ENCODE measurements around the gene PLAAT4.
"Not testable (repeated sequence)": the region's sequence is repeated elsewhere in the genome, so short reads cannot be mapped to it uniquely, and the experiment has no call there.

Gene PLAAT4

DNA sequence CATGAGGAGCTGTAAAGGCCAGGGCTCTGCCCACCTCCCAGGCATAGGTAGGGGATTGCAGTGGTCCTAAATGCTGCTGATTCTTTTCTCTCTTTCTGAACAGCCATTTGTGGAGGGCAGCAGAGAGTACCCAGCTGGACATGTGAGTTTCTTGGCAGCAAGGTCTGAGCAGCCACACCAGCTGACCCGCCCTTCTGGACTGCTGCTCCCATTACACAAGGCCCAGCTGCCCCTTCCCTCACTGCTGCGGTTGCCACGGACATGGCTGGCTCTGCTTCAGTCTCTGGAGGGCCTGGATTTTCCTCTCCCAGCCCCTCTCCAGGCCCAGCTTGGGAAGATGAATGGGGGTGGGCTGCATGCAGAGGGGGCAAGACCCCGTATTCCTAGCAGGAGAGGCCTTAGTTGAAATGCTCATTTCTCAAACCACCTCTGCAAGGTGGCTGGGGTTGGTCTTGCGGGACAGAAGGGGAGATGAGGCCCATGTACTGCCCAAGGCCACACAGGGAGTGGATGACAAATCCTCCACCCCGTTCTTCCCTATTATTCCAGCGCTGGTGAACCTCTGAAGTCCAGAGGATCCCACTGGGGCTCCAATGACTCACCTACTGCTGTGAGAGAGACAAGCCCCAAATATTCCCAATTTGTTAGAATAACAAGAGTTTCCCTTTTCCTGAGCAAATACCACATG lies 26.1 kb upstream of the PLAAT4 start:
- DNase-seq (ENCODE audit: low read depth in 2 of 3, low spot score in 2 of 3), result no peak

DNA sequence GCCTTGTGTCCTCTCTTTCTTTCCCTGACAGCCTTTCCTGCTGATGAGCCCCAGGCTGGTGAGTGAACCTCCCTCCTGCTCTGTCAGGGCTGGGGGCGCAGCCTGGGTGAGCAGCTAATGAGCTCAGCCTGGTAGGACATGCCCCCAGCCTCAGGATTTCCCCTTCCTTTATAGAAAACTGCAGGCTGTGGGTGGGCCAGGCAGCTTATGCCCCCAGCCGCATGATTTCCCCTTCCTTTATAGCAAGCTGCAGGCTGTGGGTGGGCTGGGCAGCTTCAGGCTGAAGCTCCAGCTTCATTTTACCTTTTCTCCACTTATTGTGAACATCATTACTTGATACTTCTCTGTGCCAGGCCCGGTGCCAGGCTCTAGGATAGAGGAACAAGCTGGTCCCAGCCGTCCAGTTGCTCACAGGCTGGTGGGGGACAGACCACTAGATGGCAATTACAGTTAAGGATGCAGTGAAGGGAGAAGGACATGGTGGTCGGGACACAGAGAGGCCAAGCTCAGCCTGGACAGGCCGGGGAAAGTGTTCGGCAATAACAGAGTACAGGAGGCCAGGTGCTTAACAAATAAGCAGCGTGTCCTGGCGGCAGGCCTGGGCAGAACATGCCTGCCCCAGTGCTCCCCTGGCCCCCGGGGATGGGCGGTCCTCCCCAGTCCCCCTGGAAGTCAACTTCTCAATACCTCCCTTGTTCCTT lies 25.4 kb upstream of the PLAAT4 start:
- no peak for DNase-seq (ENCODE audit: low read depth in 2 of 3, low spot score in 2 of 3)

DNA sequence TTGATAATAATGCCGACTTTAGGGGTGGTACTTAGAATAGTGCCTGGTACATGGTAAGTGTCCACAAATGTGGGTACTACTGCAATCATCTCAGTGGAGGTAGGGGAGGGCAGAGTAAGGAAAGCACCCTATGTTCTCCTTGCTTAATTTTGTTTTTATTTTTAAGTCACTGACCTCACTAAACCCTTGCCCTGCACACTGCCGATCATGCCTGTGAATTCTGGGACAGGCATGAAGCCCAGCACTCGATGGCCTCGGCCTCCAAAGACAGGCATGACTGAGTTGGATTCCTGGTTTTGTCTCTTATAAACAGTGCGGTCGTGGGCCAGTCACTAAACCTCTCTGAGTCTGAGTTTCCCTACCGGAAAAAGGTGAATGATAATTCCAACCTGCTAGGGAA lies 23.8 kb upstream of the PLAAT4 start:
- no peak for DNase-seq (ENCODE audit: low read depth in 2 of 3, low spot score in 2 of 3)

DNA sequence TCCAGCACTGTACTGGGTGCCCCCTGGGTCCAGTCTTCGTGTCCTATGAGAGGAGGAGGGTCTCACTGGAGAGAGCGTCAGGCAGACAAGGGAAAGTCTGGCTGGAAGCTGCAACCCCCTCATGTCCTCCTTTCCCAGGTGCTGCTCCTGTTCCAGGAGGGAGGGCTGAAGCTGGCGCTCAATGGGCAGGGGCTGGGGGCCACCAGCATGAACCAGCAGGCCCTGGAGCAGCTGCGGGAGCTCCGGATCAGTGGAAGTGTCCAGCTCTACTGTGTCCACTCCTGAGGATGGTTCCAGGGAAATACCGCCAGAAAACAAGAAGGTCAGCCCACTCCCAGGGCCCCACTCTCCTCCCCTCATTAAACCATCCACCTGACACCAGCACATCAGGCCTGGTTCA lies 20.5 kb upstream of the PLAAT4 start:
- DNase-seq (ENCODE audit: low read depth in 2 of 3, low spot score in 2 of 3), result no peak

DNA sequence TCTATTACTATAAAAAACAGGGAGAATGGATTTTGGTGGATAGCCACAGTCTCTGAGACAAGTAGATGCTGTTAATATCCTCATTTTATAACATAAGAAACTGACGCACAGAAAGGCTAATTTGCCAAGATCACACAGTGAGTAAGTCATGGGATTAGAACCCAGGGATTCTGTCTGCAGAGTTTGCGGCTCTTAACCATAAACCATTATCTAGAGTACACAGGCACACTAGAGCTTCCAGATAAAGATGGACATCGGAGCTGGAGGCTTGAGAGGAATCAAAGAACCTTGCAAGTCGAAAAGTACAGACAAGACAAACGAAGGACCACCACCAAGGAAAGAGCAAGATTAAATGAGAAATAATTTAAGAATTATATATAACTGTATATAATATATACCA lies 19.5 kb upstream of the PLAAT4 start:
- no peak for DNase-seq (ENCODE audit: low read depth in 2 of 3, low spot score in 2 of 3)

DNA sequence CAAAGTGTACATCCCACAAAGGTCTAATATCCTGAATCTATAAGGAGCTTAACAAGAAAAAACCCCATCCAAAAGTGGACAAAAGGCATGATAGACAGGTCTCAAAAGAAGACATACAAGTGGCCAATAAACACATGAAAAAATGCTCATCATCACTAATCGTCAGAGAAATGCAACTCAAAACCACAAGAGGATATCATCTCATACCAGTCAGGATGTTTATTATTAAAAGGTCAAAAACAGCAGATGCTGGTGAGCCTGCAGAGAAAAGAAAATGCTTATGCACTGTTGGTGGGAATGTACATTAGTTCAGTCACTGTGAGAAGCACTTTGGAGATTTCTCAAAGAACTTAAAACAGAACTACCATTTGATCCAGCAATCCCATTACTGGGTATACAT lies 18.1 kb upstream of the PLAAT4 start:
- DNase-seq (ENCODE audit: low read depth in 2 of 3, low spot score in 2 of 3), result no peak

DNA sequence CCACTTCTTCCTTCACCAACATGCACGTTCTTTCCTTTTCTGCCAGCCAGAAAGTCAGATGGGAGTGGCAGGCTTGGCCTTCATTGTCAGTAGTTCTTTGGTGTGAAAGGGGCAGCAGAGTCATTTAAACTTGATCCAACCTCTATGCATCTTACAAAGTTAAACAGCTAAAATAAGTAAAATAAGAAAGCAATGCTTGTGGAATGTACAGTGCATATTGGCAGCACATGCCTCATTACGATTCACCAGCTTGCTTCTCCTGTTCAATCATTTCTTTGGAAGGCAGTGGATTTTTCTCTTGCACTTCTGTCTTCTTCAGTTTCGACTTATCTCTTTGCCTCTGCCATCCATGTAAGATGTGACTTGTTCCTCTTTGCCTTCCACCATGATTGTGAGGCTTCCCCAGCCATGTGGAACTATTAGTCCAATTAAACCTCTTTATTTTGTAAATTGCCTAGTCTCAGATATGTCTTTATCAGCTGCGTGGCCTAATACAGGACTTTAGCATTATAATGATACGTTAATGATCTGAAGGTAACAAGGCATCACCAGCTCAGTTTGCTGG lies 15.9 kb upstream of the PLAAT4 start:
- no peak for DNase-seq (ENCODE audit: low read depth in 2 of 3, low spot score in 2 of 3)

DNA sequence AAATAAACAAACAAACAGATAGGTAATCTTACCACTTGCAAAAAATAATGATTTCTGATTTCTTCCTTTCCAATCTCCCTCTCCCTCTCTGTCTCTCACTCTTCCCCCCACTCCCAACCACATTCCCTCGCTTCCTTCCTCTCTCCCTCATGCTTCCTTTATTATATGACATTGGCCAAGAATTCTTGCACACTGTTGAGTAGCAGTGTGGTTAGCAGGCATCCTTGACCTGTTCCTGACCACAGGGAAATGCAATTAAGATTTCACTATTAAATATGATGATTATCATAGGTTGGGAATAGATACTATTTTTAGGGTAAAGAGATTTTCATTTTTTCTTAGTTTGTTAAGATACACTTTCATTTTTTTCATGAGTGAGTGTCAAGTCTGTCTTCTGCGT lies 14.7 kb upstream of the PLAAT4 start:
- DNase-seq (ENCODE audit: low read depth in 2 of 3, low spot score in 2 of 3), result no peak

DNA sequence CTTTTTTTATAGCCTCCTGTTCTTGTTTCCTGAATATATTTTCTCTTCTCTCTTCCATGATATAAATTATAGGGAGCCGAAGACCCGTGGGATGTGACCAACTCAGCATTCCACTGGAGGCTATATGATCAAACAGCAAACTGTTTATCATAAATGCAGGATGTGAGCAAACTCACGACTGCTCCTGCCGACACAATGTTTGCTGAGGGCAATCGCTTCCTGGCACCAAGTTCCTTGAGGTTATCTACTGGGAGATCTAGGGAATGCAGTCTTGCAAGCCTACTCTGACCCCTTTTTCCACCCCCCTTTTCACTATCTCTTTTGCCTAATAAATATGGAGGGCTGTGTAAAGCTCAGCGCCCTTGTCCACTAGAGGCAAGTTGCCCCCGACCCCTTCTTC lies 13.5 kb upstream of the PLAAT4 start:
- no peak for DNase-seq (ENCODE audit: low read depth in 2 of 3, low spot score in 2 of 3)

DNA sequence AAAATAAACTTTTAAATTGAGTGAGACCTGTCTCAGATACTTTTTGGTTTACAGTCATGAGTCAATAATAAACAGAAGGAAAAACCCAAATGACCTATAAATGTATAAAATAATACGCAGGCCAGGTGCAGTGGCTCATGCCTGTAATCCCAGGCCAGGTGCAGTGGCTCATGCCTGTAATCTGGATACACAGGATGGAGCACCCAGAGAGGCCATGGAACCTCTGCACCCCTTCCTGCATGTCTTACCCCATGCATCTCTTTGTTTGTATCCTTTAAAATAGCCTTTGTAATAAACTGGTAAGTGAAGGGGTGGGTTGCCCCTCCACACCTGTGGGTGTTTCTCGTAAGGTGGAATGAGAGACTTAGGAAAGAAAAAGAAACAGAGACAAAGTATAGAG lies 8.9 kb upstream of the PLAAT4 start:
- DNase-seq (ENCODE audit: low read depth in 2 of 3, low spot score in 2 of 3), result no peak

DNA sequence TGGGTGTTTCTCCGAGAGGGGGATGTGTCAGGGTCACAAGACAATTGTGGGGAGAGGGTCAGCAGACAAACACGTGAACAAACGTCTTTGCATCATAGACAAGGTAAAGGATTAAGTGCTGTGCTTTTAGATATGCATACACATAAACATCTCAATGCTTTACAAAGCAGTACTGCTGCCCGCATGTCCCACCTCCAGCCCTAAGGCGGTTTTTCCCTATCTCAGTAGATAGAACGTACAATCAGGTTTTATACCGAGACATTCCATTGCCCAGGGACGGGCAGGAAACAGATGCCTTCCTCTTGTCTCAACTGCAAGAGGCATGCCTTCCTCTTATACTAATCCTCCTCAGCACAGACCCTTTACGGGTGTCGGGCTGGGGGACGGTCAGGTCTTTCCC lies 8.5 kb upstream of the PLAAT4 start:
- DNase-seq (ENCODE audit: low read depth in 2 of 3, low spot score in 2 of 3), result not testable (repeated sequence)

DNA sequence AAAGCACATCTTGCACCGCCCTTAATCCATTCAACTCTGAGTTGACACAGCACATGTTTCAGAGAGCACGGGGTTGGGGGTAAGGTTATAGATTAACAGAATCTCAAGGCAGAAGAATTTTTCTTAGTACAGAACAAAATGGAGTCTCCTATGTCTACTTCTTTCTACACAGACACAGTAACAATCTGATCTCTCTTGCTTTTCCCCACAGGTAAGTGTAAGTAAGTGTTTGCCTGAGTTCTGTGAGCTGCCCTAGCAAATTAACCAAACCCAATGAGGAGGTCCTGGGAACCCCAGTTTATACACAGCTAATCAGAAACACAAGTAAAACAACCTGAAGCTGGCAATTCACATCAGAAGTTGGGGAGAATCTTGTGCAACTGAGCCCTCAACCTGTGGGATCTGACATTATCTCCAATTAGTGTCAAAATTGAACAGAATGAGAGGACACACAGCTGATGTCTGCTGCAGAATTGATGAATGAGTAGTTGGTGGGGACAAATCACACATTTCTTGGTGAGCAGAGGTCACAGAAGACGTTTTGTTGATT lies 7.8 kb upstream of the PLAAT4 start:
- not testable (repeated sequence) for DNase-seq (ENCODE audit: low read depth in 2 of 3, low spot score in 2 of 3)

DNA sequence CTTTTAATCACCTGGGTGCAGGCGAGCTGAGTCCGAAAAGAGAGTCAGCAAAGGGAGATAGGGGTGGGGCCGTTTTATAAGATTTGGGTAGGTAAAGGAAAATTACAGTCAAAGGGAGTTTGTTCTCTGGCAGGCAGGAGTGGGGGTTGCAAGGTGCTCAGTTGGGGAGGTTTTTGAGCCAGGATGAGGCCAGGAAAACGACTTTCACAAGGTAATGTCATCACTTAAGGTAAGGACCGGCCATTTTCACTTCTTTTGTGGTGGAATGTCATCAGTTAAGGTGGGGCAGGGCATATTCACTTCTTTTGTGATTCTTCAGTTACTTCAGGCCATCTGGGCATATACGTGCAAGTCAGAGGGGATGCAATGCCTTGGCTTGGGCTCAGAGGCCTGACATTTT lies 7.2 kb upstream of the PLAAT4 start:
- DNase-seq (ENCODE audit: low read depth in 2 of 3, low spot score in 2 of 3), result not testable (repeated sequence)

DNA sequence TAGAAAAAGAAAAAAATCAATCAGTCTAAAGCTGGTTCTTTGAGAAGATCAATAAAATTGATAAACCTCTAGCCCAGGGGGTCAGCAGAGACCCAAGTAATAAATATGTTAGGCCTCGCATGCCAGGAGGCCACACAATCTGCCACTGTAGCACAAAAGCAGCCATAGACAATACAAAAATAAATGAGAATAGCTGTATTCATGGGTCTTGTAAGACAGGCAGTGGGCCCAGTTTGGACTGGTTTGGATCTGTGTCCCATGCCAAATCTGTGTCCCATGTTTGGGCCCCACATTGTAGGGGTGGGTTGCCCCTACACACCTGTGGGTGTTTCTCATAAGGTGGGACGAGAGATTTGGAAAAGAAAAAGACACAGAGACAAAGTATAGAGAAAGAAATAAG lies 6.6 kb upstream of the PLAAT4 start:
- DNase-seq (ENCODE audit: low read depth in 2 of 3, low spot score in 2 of 3), result no peak

DNA sequence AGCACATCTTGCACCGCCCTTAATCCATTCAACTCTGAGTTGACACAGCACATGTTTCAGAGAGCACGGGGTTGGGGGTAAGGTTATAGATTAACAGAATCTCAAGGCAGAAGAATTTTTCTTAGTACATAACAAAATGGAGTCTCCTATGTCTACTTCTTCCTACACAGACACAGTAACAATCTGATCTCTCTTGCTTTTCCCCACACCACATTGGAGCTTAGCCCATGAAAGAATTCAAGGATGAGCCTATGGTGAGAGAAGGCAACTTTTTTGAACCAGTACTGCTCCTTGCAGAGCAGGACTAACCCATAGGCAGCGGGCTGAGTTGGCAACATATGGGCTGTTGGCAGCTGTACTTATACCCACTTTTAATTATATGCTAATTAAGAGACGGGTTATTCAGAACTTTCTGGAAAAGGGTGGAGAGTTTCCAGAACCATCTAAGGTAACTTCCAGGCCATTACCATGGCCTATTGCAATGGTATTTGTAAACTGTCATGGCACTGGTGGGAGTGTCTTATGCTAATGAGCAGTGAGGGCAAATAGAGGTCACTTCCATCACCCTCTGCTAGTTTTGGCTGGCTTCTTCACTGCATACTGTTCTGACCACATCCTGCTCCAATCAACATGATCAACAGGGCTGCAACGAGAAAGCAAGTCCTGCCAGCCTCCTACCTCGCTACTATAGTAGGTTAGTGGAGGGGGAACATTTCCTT lies 5.4 kb upstream of the PLAAT4 start:
- DNase-seq (ENCODE audit: low read depth in 2 of 3, low spot score in 2 of 3), result not testable (repeated sequence)

DNA sequence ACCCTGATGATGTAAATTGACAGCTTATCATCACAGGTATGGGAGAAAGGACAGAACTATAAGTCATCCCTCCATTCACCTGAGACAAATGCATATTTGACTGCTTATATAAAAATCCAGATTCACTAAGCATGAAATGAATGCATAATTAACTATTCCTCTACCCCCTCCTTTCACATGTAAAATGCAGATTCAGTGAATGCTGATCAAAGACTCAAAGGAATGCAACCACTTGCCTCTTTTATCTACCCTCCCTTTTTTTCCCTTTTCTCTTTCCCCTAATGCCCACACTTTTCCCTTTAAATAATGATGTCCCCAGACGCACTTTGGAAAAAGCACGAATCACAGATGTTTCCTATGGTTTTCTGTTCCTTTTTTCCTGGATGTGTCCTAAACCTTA lies 4.5 kb upstream of the PLAAT4 start:
- no peak for DNase-seq (ENCODE audit: low read depth in 2 of 3, low spot score in 2 of 3)

DNA sequence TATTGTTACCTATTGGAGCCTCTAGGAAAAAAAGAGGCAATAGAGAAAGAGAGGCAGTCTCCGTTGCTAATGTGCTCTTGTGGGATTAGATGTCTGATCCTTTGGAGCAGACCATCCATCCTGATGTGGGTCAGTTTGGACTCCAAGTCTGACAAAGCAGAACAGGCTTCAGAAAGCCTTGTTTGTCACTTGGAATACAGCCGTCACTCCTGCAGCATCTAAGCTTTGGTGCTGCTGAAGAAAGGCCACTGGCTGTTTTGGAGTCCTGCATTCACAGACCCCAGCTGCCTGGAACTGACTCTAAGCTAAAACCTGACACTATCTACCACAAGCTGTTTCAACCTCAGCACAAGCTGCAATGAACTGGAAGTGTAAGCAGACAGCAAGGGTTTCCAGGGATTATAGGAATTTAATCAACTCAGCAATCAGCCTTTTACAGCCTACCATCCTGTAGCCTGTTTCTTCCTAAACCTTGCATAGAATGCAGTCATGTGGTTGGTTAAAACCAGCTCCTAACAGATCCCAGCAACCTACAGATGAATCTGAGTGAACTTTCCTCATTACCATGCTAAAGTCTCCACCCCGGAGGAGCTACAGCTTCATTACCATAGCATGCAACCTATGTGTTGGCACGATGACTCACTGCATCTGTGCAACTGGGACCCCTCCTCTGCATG lies 3.7 kb upstream of the PLAAT4 start:
- DNase-seq (ENCODE audit: low read depth in 2 of 3, low spot score in 2 of 3), result no peak

DNA sequence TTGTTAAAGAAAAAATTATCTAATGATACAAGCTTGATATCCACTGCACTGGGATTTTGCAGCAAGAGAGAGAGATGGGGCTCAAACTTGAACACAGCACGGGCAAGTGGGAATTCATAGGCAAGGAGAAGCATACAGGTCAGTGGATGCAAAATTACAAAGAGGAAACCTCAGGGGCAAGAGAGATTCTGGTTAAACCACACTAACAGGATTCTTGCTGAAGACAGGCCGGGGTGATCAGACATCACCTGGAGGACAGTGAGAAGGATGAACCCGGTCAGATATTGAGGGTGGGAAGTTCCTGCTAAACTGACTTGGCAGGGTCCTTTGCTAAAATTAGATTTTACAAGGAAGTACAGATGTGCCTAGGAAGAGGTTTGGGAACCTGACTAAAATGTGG lies 2.5 kb upstream of the PLAAT4 start:
- no peak for DNase-seq (ENCODE audit: low read depth in 2 of 3, low spot score in 2 of 3)

DNA sequence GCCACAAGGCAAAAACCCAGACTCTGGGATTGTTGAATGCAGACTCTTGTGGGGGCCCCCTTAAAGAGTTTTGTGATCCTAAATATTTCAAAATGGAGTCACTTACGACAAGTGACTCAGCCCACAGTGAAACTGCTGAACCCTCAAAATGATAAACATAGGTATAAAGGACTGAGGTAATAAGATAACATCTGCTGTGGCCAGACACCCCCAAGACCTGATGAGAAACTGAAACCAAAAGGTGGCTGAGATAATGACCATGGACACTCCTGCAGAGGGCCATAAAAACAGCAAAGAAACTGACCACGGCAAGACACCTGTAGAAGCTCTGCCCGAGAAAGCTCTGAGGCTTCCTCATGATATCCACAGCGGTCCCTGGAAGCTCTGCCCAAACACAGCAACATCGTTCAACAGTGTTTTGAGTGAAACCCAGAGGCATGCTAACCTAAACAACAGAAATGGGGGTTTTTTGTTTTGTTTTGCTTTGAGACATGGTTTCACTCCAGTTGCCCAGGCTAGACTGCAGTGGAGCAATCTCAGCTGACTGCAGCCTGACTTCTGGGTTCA lies 1.6 kb upstream of the PLAAT4 start:
- no peak for DNase-seq (ENCODE audit: low read depth in 2 of 3, low spot score in 2 of 3)

DNA sequence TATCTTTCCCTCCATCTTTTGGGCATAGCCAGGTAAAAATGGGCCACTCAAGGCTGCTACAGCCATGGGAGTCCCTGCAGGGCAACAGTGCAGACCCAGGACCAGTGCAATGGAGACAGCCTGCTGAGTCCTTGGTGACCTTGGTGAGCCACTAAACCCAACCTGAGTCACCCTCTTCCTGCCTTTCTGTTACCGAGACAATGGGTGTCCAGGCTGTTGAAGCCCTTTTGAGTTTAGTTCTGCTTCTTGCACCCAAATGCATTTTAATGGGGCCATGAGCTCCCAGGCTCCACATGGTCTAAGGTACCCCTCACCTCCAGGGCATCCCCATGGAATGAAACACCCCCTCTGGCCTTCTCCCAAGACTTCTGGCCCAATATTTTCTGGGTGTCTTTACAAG lies 874 bp upstream of the PLAAT4 start:
- no peak for DNase-seq (ENCODE audit: low read depth in 2 of 3, low spot score in 2 of 3)

Data from activated CD8-positive, alpha-beta memory T cell treated with anti-CD3 and anti-CD28 coated beads for 48 hours (primary cell).